Mucosa of descending colon (tissue), 3 donors: ENCODE data around the gene ZNF763. TPM values are rescaled to one million over a fixed set of nuclear protein-coding genes. Genes with fewer than 3 reads are reported as not detected.
"Not testable (repeated sequence)": the region's sequence is repeated elsewhere in the genome, so short reads cannot be mapped to it uniquely, and the experiment has no call there.

ENCODE experiments used
- ATAC-seq: fragments of 200-7000 bp; cut with Tn5 transposase; one replicate; pipeline ENCODE4 v1.9.1; 2020; ENCODE audit warnings: mild to moderate bottlenecking, moderate library complexity
- DNase-seq, 3 donors: peaks; one replicate each; pipeline ENCODE4 v3.0.0-alpha.2; 2020
- H3K36me3 ChIP-seq: fragments of 200-600 bp; one replicate; pipeline ENCODE4 v1.8.0; 2021; ENCODE audit warnings: low read depth, mild to moderate bottlenecking
- H3K4me1 ChIP-seq: fragments of 200-600 bp; one replicate; pipeline ENCODE4 v1.8.0; 2021; ENCODE audit warnings: low read depth, mild to moderate bottlenecking
- H3K4me3 ChIP-seq: fragments of 200-600 bp; one replicate; pipeline ENCODE4 v1.8.0; 2021; ENCODE audit warnings: mild to moderate bottlenecking
- H3K9me3 ChIP-seq: fragments of 200-600 bp; one replicate; pipeline ENCODE4 v1.8.0; 2021; ENCODE audit warnings: mild to moderate bottlenecking
- CTCF ChIP-seq: fragments of 200-600 bp; IDR thresholded peaks from one replicate; pipeline ENCODE4 v1.8.0; 2022; ENCODE audit warnings: antibody characterized with exemption, mild to moderate bottlenecking
- intact Hi-C, 2 donors: fragments of 100-400 bp; cut with DNase I in 1 of 2; cut with micrococcal nuclease in 1 of 2; formaldehyde crosslinking; loops; one replicate each; pipeline versions ENCODE4 v1.11.0 to v1.11.1; 2022; cut with DNase I, micrococcal nuclease
- total RNA-seq, 3 donors: library from RNA; stranded (reverse); fragmentation: NEBNext Ultra II Directional in 2 of 3; extraction: Animal tissue kit (Norgen Biotek cat#: 25700) in 2 of 3; gene quantifications; one replicate each; pipeline versions ENCODE4 v1.2.1 to v1.2.4, GENCODE V29; 2021 to 2023
- donor health status: DM: no; HTN: no; CAD: no; lungs with moderate emphysema.
- donor health status: DM: no; HTN: no; CAD: no.
- donor health status: DM: no; HTN: yes; CAD: no.

ZNF763 gene
- total RNA-seq, 3 donors from 2014 or later = 4.7 to 8.9 (median 6.7) TPM

GRCh38 chr19:11989112-11989456 is 24.2 kb downstream of the ZNF763 start:
- no peak overlapping the region for H3K4me3 ChIP-seq
- TF ChIP-seq CTCF = no peak

GRCh38 chr19:11991921-11992320 is 27.1 kb downstream of the ZNF763 start:
- H3K36me3 ChIP-seq, intact Hi-C loops, H3K4me3 ChIP-seq, DNase-seq, ATAC-seq, H3K4me1 ChIP-seq, H3K9me3 ChIP-seq: not testable (repeated sequence)

More at GRCh38 chr19:11989112-11989456, 24.2 kb downstream of the ZNF763 start:
- DNase-seq (no peak), ATAC-seq (no peak)
- Histone ChIP-seq H3K9me3 (no peaks in the 10 kb centered on the region), H3K4me1 (no peaks in the 10 kb centered on the region), H3K36me3 (no peaks in the 10 kb centered on the region)
- intact Hi-C loops = loop anchor here in 1 of 2 donors (2.0 kb wide), 1 partner anchor 64 kb away; the partner anchor contains the start of gene ZNF700

GRCh38 chr19:11995174-11995573 is 30.3 kb downstream of the ZNF763 start:
- Histone ChIP-seq H3K4me3 (no peak overlapping the region), H3K36me3 (no peaks in the 10 kb centered on the region), H3K9me3 (peaks cover 6% of the 10 kb centered on the region), H3K4me1 (no peaks in the 10 kb centered on the region)
- intact Hi-C loops = no loop called here
- DNase-seq = no peak
- TF ChIP-seq CTCF = no peak
- ATAC-seq = no peak

- H3K36me3 ChIP-seq = no peaks in the 10 kb centered on the region
- intact Hi-C loops = no loop called here
- H3K9me3 ChIP-seq = peaks cover 6% of the 10 kb centered on the region
- no peak for TF ChIP-seq CTCF
- H3K4me1 ChIP-seq = no peaks in the 10 kb centered on the region
- no peak for DNase-seq
- H3K4me3 ChIP-seq = no peak overlapping the region
- ATAC-seq = no peak
These were observed 35.5 kb downstream of the ZNF763 start for GRCh38 chr19:12000152-12000981.

- Histone ChIP-seq H3K9me3 (peaks cover 97% of the 10 kb centered on the region), H3K36me3 (peaks cover 4% of the 10 kb centered on the region), H3K4me1 (no peaks in the 10 kb centered on the region), H3K4me3 (no peak overlapping the region)
- ATAC-seq = no peak
- no peak for TF ChIP-seq CTCF
- DNase-seq = no peak
- intact Hi-C loops = no loop called here
These were observed 50.3 kb downstream of the ZNF763 start for GRCh38 chr19:12015015-12015752.

GRCh38 chr19:12015753-12016116 is 50.9 kb downstream of the ZNF763 start:
- TF ChIP-seq CTCF = no peak
- DNase-seq (no peak), ATAC-seq (no peak)
- H3K4me1 ChIP-seq = no peaks in the 10 kb centered on the region
- intact Hi-C loops = no loop called here
- peaks cover 99% of the 10 kb centered on the region for H3K9me3 ChIP-seq
- peaks cover 4% of the 10 kb centered on the region for H3K36me3 ChIP-seq
- no peak overlapping the region for H3K4me3 ChIP-seq
